GM21360 (cell line): ENCODE measurements around the gene CRADD.

Experiments
- ATAC-seq: cut with Tn5 transposase; IDR thresholded peaks from one replicate; pipeline ENCODE4 v1.9.1; 2021; ENCODE audit warnings: mild to moderate bottlenecking, moderate library complexity; ENCODE audit not compliant: unreplicated experiment

CRADD gene

GRCh38 chr12:93756288-93756687 is 79.1 kb downstream of the CRADD start:
- ATAC-seq, result no peak

- ATAC-seq, result no peak
Measured at GRCh38 chr12:93757792-93758694, 80.9 kb downstream of the CRADD start.

- ATAC-seq, result no peak
Measured at GRCh38 chr12:93758801-93759373, 81.7 kb downstream of the CRADD start.

- ATAC-seq, result no peak
Measured at GRCh38 chr12:93759512-93760081, 82.4 kb downstream of the CRADD start.

GRCh38 chr12:93760275-93760875 is 83.2 kb downstream of the CRADD start:
- no peak for ATAC-seq

GRCh38 chr12:93762059-93762719 is 85.0 kb downstream of the CRADD start:
- ATAC-seq, result no peak

GRCh38 chr12:93762912-93763553 is 85.9 kb downstream of the CRADD start:
- no peak for ATAC-seq

GRCh38 chr12:93763746-93764147 is 86.6 kb downstream of the CRADD start:
- no peak for ATAC-seq

GRCh38 chr12:93766371-93766770 is 89.2 kb downstream of the CRADD start:
- ATAC-seq, result no peak

- no peak for ATAC-seq
Measured at GRCh38 chr12:93766796-93767523, 89.8 kb downstream of the CRADD start.

- ATAC-seq, result no peak
Measured at GRCh38 chr12:93767524-93767863, 90.3 kb downstream of the CRADD start.

- no peak for ATAC-seq
Measured at GRCh38 chr12:93772003-93772700, 95.0 kb downstream of the CRADD start.

- no peak for ATAC-seq
Measured at GRCh38 chr12:93773122-93773871, 96.1 kb downstream of the CRADD start.

- no peak for ATAC-seq
Measured at GRCh38 chr12:93776581-93777018, 99.4 kb downstream of the CRADD start.

- no peak for ATAC-seq
Measured at GRCh38 chr12:93777254-93777653, 100.1 kb downstream of the CRADD start.

GRCh38 chr12:93778306-93778705 is 101.1 kb downstream of the CRADD start:
- ATAC-seq, result no peak

- ATAC-seq, result no peak
Measured at GRCh38 chr12:93778766-93779165, 101.6 kb downstream of the CRADD start.

GRCh38 chr12:93780101-93780641 is 103.0 kb downstream of the CRADD start:
- no peak for ATAC-seq
